GM21528 (cell line): ENCODE results near the gene MEIS2.

Experiments
- ATAC-seq: cut with Tn5 transposase; IDR thresholded peaks from one replicate; pipeline ENCODE4 v1.9.1; 2021; ENCODE audit warnings: mild to moderate bottlenecking, moderate library complexity; ENCODE audit not compliant: unreplicated experiment, low FRiP score

Gene MEIS2

GRCh38 chr15:37115538-37115937 lies 15.2 kb upstream of the MEIS2 start:
- ATAC-seq, result no peak

- no peak for ATAC-seq
Measured at GRCh38 chr15:37112971-37113670, 12.8 kb upstream of the MEIS2 start.

- ATAC-seq, result no peak
Measured at GRCh38 chr15:37112171-37112570, 11.8 kb upstream of the MEIS2 start.

GRCh38 chr15:37111427-37111717 lies 11.0 kb upstream of the MEIS2 start:
- ATAC-seq, result no peak

GRCh38 chr15:37109872-37110572 lies 9.7 kb upstream of the MEIS2 start:
- no peak for ATAC-seq

GRCh38 chr15:37109168-37109871 lies 9.0 kb upstream of the MEIS2 start:
- no peak for ATAC-seq

GRCh38 chr15:37108381-37109167 lies 8.2 kb upstream of the MEIS2 start:
- ATAC-seq, result no peak

GRCh38 chr15:37107744-37108380 lies 7.5 kb upstream of the MEIS2 start:
- ATAC-seq, result no peak

- ATAC-seq, result no peak
Measured at GRCh38 chr15:37107071-37107743, 6.9 kb upstream of the MEIS2 start.

- ATAC-seq, result no peak
Measured at GRCh38 chr15:37106490-37107001, 6.2 kb upstream of the MEIS2 start.

- no peak for ATAC-seq
Measured at GRCh38 chr15:37105889-37106288, 5.5 kb upstream of the MEIS2 start.

GRCh38 chr15:37105029-37105428 lies 4.7 kb upstream of the MEIS2 start:
- ATAC-seq, result no peak

GRCh38 chr15:37104424-37104981 lies 4.2 kb upstream of the MEIS2 start:
- no peak for ATAC-seq

- ATAC-seq, result no peak
Measured at GRCh38 chr15:37103475-37104423, 3.4 kb upstream of the MEIS2 start.

GRCh38 chr15:37103163-37103435 lies 2.8 kb upstream of the MEIS2 start:
- no peak for ATAC-seq

GRCh38 chr15:37102305-37103162 lies 2.2 kb upstream of the MEIS2 start:
- no peak for ATAC-seq

GRCh38 chr15:37101980-37102304 lies 1.6 kb upstream of the MEIS2 start:
- ATAC-seq, result no peak

- ATAC-seq, result peak; percentile 16
Measured at GRCh38 chr15:37100966-37101215, 542 bp upstream of the MEIS2 start.
